ENCODE results near the gene OCIAD2. TPM values are rescaled to one million over a fixed set of nuclear protein-coding genes. Genes with fewer than 3 reads are reported as not detected.
"Not testable (repeated sequence)": the region's sequence is repeated elsewhere in the genome, so short reads cannot be mapped to it uniquely, and the experiment has no call there.

OCIAD2 gene
- total RNA-seq, 4 donors from 2014 or later = 1.3 to 7.7 (median 2.4) TPM

- no peak overlapping the region for H3K27ac ChIP-seq
- no peaks in the 10 kb centered on the region for H3K36me3 ChIP-seq
- H3K27me3 ChIP-seq = no peaks in the 10 kb centered on the region
- no peak overlapping the region for H3K4me3 ChIP-seq
- in situ Hi-C loops (cut with MboI; ENCODE audit: low sequenced_read_pairs in 4 of 4) (no loop called here), intact Hi-C loops (cut with DNase I; ENCODE audit: low total_unique reads) (no loop called here)
- ATAC-seq (no peak), DNase-seq (no peak)
- no peak for TF ChIP-seq CTCF (IDR thresholded peaks at IDR 0.05 in 4 of 5, conservative IDR thresholded peaks at IDR 0.05 in 1 of 5)
- H3K4me1 ChIP-seq = no peaks in the 10 kb centered on the region
- H3K9me3 ChIP-seq = no peaks in the 10 kb centered on the region
Observed at GRCh38 chr4:48896845-48897244, 9.7 kb downstream of the OCIAD2 start.

GRCh38 chr4:48891028-48891619 is 15.4 kb downstream of the OCIAD2 start:
- no peaks in the 10 kb centered on the region for H3K9me3 ChIP-seq
- DNase-seq = no peak
- no peak overlapping the region for H3K27ac ChIP-seq
- in situ Hi-C loops (cut with MboI; ENCODE audit: low sequenced_read_pairs in 4 of 4) (no loop called here), intact Hi-C loops (cut with DNase I; ENCODE audit: low total_unique reads) (no loop called here)
- no peaks in the 10 kb centered on the region for H3K27me3 ChIP-seq
- ATAC-seq = no peak
- H3K4me3 ChIP-seq = no peak overlapping the region
- no peaks in the 10 kb centered on the region for H3K36me3 ChIP-seq
- TF ChIP-seq POLR2A (IDR thresholded peaks at IDR 0.05) = no peak
- no peak for TF ChIP-seq CTCF (IDR thresholded peaks at IDR 0.05 in 4 of 5, conservative IDR thresholded peaks at IDR 0.05 in 1 of 5)
- no peaks in the 10 kb centered on the region for H3K4me1 ChIP-seq

GRCh38 chr4:48889750-48890149 is 16.8 kb downstream of the OCIAD2 start:
- H3K27ac ChIP-seq; H3K36me3 ChIP-seq; H3K27me3 ChIP-seq; in situ Hi-C loops (cut with MboI; ENCODE audit: low sequenced_read_pairs in 4 of 4); H3K4me3 ChIP-seq; H3K4me1 ChIP-seq; DNase-seq; intact Hi-C loops (cut with DNase I; ENCODE audit: low total_unique reads); H3K9me3 ChIP-seq; ATAC-seq: not testable (repeated sequence)

GRCh38 chr4:48881646-48882045 is 24.9 kb downstream of the OCIAD2 start:
- H3K9me3 ChIP-seq; in situ Hi-C loops (cut with MboI; ENCODE audit: low sequenced_read_pairs in 4 of 4); H3K36me3 ChIP-seq; intact Hi-C loops (cut with DNase I; ENCODE audit: low total_unique reads); DNase-seq; H3K27ac ChIP-seq; H3K4me1 ChIP-seq; H3K27me3 ChIP-seq; H3K4me3 ChIP-seq; ATAC-seq: not testable (repeated sequence)

GRCh38 chr4:48879561-48880442 is 26.8 kb downstream of the OCIAD2 start:
- in situ Hi-C loops (cut with MboI; ENCODE audit: low sequenced_read_pairs in 4 of 4) = no loop called here
- Histone ChIP-seq H3K27me3 (no peaks in the 10 kb centered on the region), H3K4me1 (no peaks in the 10 kb centered on the region), H3K4me3 (no peak overlapping the region), H3K27ac (no peak overlapping the region), H3K36me3 (no peaks in the 10 kb centered on the region), H3K9me3 (no peaks in the 10 kb centered on the region)
- TF ChIP-seq CTCF (IDR thresholded peaks at IDR 0.05 in 4 of 5, conservative IDR thresholded peaks at IDR 0.05 in 1 of 5) (no peak), POLR2A (IDR thresholded peaks at IDR 0.05) (no peak)
- no peak for ATAC-seq
- no peak for DNase-seq
- intact Hi-C loops (cut with DNase I; ENCODE audit: low total_unique reads) = no loop called here

Measured in gastrocnemius medialis (tissue), 4 donors.